ENCODE measurements around the gene HAUS6.
"Not testable (repeated sequence)": the region's sequence is repeated elsewhere in the genome, so short reads cannot be mapped to it uniquely, and the experiment has no call there.

HAUS6 gene

DNA sequence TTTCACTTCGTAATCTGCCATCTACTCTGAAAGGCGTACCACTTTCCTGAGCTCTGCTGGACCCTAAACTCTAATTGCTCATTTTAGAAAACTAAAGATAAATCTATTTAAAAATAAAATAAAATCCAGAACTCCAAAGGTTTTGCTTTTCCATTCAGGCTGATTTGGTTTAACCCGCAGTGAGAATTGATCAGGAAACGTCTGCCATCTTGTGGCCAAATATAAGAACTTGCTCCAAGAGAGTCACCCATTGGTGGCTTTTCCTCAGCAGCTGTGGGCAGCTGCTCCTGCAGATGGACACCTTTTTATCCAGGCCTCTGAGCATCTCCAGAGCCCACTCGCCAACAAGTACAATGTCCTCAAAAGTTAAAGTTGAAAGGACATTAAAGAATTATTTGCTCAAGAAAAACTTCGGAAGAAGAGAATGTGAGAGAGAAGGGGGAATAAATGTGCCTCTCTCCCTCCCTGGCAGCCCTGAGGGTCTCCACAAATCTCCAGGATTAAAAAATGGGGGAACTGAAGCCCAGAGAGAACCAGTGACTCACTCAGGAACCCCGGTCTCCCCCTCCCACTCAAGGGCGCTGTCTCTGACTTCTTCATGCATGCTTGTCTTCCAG, 73.8 kb downstream of the HAUS6 start:
- no peaks in the 10 kb centered on the region for H3K4me1 ChIP-seq (ENCODE audit: insufficient read depth, low read length)
- H3K9me3 ChIP-seq (ENCODE audit: insufficient read depth, low read depth, low read length), result no peaks in the 10 kb centered on the region
- H3K4me3 ChIP-seq (ENCODE audit: low read length), result no peak overlapping the region
- no peaks in the 10 kb centered on the region for H3K27me3 ChIP-seq (ENCODE audit: insufficient read depth, low read length)
- no peak overlapping the region for H3K27ac ChIP-seq (ENCODE audit: low read depth, low read length)
- no peaks in the 10 kb centered on the region for H3K36me3 ChIP-seq (ENCODE audit: insufficient read depth, low read length)
- no peak overlapping the region for H3K9ac ChIP-seq (ENCODE audit: low read depth, low read length)
- 38% methylated on average over 8 of the region's 8 CpGs for WGBS

DNA sequence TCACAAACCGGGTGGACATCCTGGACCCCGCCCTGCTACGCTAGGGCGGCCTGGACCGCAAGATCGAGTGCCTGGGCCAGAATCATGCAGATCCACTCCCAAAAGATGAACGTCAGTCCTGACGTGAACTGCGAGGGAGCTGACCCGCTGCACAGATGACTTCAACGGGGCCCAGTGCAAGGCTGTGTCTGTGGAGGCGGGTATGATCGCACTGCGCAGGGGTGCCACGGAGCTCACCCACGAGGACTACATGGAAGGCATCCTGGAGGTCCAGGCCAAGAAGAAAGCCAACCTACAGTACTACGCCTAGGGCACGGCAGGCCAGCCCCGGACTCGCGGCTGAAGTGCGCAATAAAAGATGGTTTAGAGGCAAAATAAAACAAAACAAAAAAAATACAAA, 74.9 kb downstream of the HAUS6 start:
- Histone ChIP-seq H3K4me3 (ENCODE audit: low read length) (no peak overlapping the region), H3K9me3 (ENCODE audit: insufficient read depth, low read depth, low read length) (no peaks in the 10 kb centered on the region), H3K9ac (ENCODE audit: low read depth, low read length) (no peak overlapping the region), H3K27ac (ENCODE audit: low read depth, low read length) (no peak overlapping the region), H3K36me3 (ENCODE audit: insufficient read depth, low read length) (no peaks in the 10 kb centered on the region), H3K4me1 (ENCODE audit: insufficient read depth, low read length) (no peaks in the 10 kb centered on the region), H3K27me3 (ENCODE audit: insufficient read depth, low read length) (no peaks in the 10 kb centered on the region)
- 95% methylated on average over 22 of the region's 22 CpGs for WGBS

DNA sequence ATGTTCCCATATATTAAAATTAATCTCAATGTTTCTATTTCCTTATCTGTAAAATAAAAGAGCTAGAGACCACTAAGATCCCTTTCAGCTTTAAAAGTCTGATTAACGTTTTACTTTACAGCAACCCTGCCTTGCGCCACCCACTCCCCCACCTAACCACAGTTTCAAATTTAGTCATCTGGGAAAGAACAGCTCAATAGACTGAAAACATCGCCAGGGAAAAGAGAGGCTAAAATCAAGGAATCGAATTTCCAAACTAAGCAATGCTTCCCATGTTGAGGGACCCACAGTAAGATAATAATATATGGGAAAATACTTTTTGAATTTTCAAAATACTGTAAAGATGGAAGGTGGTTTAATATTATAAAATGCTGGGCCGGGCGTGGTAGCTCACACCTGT, 76.3 kb downstream of the HAUS6 start:
- no peak overlapping the region for H3K4me3 ChIP-seq (ENCODE audit: low read length)
- H3K27ac ChIP-seq (ENCODE audit: low read depth, low read length), result no peak overlapping the region
- H3K36me3 ChIP-seq (ENCODE audit: insufficient read depth, low read length), result no peaks in the 10 kb centered on the region
- no peaks in the 10 kb centered on the region for H3K9me3 ChIP-seq (ENCODE audit: insufficient read depth, low read depth, low read length)
- no peak overlapping the region for H3K9ac ChIP-seq (ENCODE audit: low read depth, low read length)
- no peaks in the 10 kb centered on the region for H3K27me3 ChIP-seq (ENCODE audit: insufficient read depth, low read length)
- H3K4me1 ChIP-seq (ENCODE audit: insufficient read depth, low read length), result no peaks in the 10 kb centered on the region
- 93% methylated on average over 6 of the region's 6 CpGs for WGBS

DNA sequence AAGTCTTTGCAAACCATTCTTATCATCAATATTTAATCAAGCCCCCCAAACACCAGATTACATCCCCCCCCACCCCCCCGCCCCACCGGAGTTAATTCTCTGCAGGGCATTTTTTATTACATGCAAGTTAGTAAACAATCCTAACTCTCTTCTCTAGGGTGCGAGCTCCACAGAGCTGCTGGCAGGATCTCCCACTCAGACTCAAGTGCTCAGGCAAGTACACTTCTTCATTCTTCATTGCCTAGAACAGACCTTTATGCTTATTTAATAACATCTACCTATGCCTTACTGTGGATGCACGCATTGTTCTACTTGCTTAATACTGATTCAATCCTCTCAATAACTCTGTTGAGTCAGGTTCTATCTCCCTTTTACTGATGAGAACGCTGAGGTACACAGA, 79.6 kb downstream of the HAUS6 start:
- no peaks in the 10 kb centered on the region for H3K4me1 ChIP-seq (ENCODE audit: insufficient read depth, low read length)
- 90% methylated on average over 5 of the region's 5 CpGs for WGBS
- H3K36me3 ChIP-seq (ENCODE audit: insufficient read depth, low read length), result no peaks in the 10 kb centered on the region
- H3K27me3 ChIP-seq (ENCODE audit: insufficient read depth, low read length), result no peaks in the 10 kb centered on the region
- no peak overlapping the region for H3K4me3 ChIP-seq (ENCODE audit: low read length)
- no peak overlapping the region for H3K27ac ChIP-seq (ENCODE audit: low read depth, low read length)
- no peaks in the 10 kb centered on the region for H3K9me3 ChIP-seq (ENCODE audit: insufficient read depth, low read depth, low read length)
- no peak overlapping the region for H3K9ac ChIP-seq (ENCODE audit: low read depth, low read length)

DNA sequence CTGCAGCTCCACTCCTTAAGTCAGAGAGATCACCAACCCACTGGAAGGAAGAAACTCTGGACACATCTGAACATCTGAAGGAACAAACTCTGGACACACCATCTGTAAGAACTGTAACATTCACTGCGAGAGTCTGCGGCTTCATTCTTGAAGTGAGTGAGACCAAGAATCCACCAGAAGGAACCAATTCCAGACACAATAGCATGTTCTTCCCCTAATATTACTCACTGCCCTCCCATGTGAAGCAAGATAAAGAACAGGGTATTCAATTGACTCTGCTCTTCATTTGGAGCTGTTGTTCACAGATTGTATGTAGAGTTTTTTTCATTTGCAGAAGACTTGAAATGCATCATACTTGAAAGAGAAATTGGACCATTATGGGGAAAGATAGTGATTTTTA, 80.5 kb downstream of the HAUS6 start:
- H3K27me3 ChIP-seq (ENCODE audit: insufficient read depth, low read length), result no peaks in the 10 kb centered on the region
- no peaks in the 10 kb centered on the region for H3K9me3 ChIP-seq (ENCODE audit: insufficient read depth, low read depth, low read length)
- no peak overlapping the region for H3K27ac ChIP-seq (ENCODE audit: low read depth, low read length)
- no peak overlapping the region for H3K9ac ChIP-seq (ENCODE audit: low read depth, low read length)
- 100% methylated on average over 2 of the region's 2 CpGs for WGBS
- H3K36me3 ChIP-seq (ENCODE audit: insufficient read depth, low read length), result no peaks in the 10 kb centered on the region
- no peak overlapping the region for H3K4me3 ChIP-seq (ENCODE audit: low read length)
- no peaks in the 10 kb centered on the region for H3K4me1 ChIP-seq (ENCODE audit: insufficient read depth, low read length)

DNA sequence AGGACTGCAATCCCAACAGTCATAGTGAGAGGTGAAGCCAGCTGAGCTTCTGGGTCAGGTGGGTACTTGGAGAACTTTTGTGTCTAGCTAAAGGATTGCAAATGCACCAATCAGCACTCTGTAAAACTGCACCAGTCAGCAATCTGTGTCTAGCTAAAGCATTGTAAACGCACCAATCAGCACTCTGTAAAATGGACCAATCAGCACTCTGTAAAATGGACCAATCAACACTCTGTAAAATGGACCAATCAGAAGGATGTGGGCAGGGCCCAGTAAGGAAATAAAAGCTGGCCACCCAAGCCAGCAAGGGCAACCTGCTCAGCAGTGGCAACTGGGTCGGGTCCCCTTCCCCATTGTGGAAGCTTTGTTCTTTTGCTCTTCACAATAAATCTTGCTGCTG, 81.1 kb downstream of the HAUS6 start:
- not testable (repeated sequence) for H3K4me3 ChIP-seq (ENCODE audit: low read length); H3K27me3 ChIP-seq (ENCODE audit: insufficient read depth, low read length); H3K9ac ChIP-seq (ENCODE audit: low read depth, low read length); H3K4me1 ChIP-seq (ENCODE audit: insufficient read depth, low read length); H3K27ac ChIP-seq (ENCODE audit: low read depth, low read length); H3K9me3 ChIP-seq (ENCODE audit: insufficient read depth, low read depth, low read length); H3K36me3 ChIP-seq (ENCODE audit: insufficient read depth, low read length)
- WGBS, result 96% methylated on average over 2 of the region's 2 CpGs

DNA sequence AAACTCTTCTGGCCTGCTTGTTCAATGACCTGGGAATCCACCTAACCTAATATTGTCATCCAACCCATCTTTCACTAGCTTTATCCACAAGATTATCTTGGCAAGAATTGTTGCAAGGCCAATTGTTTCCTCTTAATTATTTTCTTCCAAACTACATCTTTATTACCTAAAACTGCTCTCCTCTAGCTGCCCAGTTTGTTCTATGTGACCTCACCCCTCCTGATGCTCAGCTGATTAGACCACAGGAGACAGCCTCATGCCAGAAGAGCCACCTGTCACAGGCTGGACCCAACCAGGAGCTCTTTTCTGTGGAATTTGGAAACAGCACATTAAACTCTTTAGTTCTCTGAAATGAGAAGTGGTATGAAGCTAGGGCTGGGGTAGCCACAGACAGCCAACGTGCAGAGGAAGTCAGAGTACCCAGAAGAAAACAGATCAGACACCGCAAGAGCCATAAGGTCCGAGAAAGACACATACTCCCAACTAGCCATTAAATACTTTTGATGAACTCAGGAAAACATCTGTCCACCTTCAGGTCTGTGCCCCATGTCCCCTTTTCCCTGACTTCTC, 81.7 kb downstream of the HAUS6 start:
- WGBS, result 94% methylated on average over 3 of the region's 3 CpGs
- Histone ChIP-seq H3K9me3 (ENCODE audit: insufficient read depth, low read depth, low read length) (no peaks in the 10 kb centered on the region), H3K9ac (ENCODE audit: low read depth, low read length) (no peak overlapping the region), H3K36me3 (ENCODE audit: insufficient read depth, low read length) (no peaks in the 10 kb centered on the region), H3K4me1 (ENCODE audit: insufficient read depth, low read length) (no peaks in the 10 kb centered on the region), H3K4me3 (ENCODE audit: low read length) (no peak overlapping the region), H3K27me3 (ENCODE audit: insufficient read depth, low read length) (no peaks in the 10 kb centered on the region), H3K27ac (ENCODE audit: low read depth, low read length) (no peak overlapping the region)

DNA sequence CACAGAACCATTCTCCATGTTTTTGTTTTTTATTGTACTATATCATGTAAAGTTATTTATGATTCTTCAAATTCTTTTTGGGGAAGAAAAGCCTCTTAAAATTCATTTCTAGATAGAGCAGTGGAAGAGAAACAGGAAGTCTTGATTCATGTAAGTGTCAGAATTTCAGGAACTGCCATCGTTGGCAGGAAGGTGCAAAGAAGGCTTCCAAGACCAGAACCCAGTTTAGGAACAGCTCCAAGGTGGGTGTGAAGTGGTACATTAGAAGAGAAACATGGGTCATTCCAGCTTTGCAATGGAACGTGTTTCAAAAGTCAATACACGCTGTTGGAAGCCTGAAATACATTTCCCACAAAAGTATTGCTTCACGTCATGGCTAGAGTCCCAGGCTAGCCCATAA, 84.5 kb downstream of the HAUS6 start:
- H3K27me3 ChIP-seq (ENCODE audit: insufficient read depth, low read length), result no peaks in the 10 kb centered on the region
- no peaks in the 10 kb centered on the region for H3K4me1 ChIP-seq (ENCODE audit: insufficient read depth, low read length)
- H3K9me3 ChIP-seq (ENCODE audit: insufficient read depth, low read depth, low read length), result no peaks in the 10 kb centered on the region
- no peak overlapping the region for H3K27ac ChIP-seq (ENCODE audit: low read depth, low read length)
- no peak overlapping the region for H3K9ac ChIP-seq (ENCODE audit: low read depth, low read length)
- 78% methylated on average over 4 of the region's 4 CpGs for WGBS
- H3K4me3 ChIP-seq (ENCODE audit: low read length), result no peak overlapping the region
- H3K36me3 ChIP-seq (ENCODE audit: insufficient read depth, low read length), result no peaks in the 10 kb centered on the region

DNA sequence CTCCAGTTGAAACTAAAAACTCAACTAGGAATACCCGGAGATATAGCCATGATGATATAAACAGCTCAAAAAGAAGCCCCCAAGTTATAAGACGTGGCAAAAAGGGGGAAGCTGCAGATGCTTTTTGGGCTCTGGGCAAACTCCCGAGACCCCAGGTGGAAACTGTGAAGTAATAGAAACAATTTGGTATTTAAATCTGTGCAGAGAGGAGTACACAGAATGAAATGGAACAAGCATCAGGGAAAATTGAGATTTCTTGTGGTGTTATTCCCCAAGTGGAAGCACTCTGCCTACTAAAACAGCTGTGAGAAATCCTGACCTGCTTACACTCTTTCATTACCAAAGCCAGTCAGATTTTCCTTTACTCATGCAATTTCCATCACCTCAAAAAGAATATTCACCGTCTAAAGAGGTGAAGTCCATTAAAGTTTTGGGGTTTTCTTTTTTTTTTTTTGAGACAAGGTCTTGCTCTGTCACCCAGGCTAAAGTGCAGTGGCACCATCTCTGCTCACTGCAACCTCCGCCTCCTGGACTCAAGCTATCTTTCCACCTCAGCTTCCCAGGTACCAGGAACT, 93.2 kb downstream of the HAUS6 start:
- no peak overlapping the region for H3K4me3 ChIP-seq (ENCODE audit: low read length)
- no peaks in the 10 kb centered on the region for H3K9me3 ChIP-seq (ENCODE audit: insufficient read depth, low read depth, low read length)
- WGBS, result 95% methylated on average over 4 of the region's 5 CpGs
- H3K4me1 ChIP-seq (ENCODE audit: insufficient read depth, low read length), result no peaks in the 10 kb centered on the region
- H3K27ac ChIP-seq (ENCODE audit: low read depth, low read length), result no peak overlapping the region
- no peak overlapping the region for H3K9ac ChIP-seq (ENCODE audit: low read depth, low read length)
- H3K27me3 ChIP-seq (ENCODE audit: insufficient read depth, low read length), result no peaks in the 10 kb centered on the region
- no peaks in the 10 kb centered on the region for H3K36me3 ChIP-seq (ENCODE audit: insufficient read depth, low read length)

Measured in HUES64 (cell line).